ENCODE data around the gene CAMKMT.

DNA sequence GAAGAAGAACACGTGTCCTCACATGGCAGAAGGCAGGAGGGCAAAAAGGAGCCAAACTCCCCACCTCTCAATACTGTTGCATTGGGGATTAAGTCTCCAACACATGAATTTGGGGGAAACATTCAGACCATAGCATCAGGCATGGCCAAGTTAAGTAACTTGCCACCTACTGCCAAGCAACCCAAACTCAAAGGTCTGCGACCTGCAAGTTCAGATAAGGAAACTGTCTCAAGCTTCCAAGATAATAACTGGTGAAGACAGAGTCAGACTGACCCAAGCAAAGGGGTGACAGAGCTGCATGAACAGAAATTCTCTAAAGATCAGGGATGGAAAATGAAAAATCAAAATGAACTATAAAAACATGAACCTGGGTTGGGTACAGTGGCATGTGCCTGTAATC lies 391.0 kb downstream of the CAMKMT start:
- TF ChIP-seq, protein P1, sequence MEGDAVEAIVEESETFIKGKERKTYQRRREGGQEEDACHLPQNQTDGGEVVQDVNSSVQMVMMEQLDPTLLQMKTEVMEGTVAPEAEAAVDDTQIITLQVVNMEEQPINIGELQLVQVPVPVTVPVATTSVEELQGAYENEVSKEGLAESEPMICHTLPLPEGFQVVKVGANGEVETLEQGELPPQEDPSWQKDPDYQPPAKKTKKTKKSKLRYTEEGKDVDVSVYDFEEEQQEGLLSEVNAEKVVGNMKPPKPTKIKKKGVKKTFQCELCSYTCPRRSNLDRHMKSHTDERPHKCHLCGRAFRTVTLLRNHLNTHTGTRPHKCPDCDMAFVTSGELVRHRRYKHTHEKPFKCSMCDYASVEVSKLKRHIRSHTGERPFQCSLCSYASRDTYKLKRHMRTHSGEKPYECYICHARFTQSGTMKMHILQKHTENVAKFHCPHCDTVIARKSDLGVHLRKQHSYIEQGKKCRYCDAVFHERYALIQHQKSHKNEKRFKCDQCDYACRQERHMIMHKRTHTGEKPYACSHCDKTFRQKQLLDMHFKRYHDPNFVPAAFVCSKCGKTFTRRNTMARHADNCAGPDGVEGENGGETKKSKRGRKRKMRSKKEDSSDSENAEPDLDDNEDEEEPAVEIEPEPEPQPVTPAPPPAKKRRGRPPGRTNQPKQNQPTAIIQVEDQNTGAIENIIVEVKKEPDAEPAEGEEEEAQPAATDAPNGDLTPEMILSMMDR (IDR thresholded peaks at IDR 0.05), result no peak
- TF ChIP-seq POLR2AphosphoS5 (IDR thresholded peaks at IDR 0.05), result no peak
- TF ChIP-seq POLR2A (IDR thresholded peaks at IDR 0.05), result no peak
